ENCODE data around the gene DAPK2.

DAPK2 gene

DNA sequence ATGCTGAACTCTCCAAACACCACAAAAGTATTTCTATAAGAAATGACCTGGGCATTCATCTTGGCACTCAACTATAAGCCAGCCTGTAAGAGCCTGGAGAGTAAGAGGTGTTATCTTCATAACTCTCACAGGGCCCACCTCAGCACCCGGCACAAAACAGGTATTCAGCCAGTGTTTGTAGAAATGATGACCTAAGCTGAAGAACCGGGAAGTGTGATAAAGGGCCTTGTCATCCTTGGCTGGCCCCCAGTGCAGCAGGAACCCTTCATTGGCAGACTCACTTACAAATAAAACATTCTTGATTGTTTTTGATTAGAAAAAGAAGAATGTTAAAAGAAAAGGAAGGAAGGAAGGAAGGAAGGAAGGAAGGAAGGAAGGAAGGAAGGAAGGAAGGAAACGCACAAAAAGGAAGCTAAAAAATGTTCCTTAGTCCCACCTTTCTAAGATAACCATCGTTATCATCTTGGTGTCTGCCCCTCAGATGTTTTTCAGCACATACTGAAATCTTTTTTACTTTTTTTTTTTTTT lies 52.1 kb downstream of the DAPK2 start:
- DNase-seq: no peak

DNA sequence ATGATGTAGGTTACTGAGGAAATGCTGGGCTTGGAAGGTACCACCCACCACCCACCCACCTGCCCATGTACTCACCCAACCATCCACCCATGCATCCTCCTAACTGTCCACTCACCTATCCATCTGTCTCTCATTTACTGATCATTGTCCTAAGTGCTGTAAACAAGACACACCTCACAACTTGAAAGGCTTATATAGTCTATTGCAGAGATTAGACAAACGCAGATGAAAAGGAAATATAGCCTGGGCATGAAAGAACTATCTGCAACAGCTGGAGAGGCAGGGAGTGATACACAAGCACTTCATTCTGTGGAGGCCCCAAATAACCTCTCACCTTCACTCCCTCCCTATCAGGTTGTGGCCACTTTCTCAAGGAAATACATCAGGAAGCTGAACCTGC lies 54.0 kb downstream of the DAPK2 start:
- no peak for DNase-seq

DNA sequence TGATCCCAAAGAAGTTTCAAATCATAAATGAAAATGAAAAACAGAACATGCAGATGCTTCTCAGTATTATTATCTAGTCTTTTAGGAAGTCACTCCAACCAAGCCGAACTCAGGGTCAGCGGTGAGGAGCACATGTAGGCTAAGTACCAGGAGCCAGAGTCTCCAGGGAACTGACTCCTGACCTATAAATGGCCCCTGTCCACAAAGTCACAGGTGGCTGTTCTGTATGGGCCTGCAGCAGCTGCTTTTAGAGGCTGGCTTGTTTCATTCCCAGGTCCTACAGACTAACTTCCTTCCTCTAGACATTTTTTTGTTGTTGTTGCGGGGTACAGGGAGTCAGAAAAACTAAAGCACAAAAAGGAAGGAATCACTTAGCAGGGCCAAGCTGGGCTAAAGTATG lies 54.6 kb downstream of the DAPK2 start:
- no peak for DNase-seq

DNA sequence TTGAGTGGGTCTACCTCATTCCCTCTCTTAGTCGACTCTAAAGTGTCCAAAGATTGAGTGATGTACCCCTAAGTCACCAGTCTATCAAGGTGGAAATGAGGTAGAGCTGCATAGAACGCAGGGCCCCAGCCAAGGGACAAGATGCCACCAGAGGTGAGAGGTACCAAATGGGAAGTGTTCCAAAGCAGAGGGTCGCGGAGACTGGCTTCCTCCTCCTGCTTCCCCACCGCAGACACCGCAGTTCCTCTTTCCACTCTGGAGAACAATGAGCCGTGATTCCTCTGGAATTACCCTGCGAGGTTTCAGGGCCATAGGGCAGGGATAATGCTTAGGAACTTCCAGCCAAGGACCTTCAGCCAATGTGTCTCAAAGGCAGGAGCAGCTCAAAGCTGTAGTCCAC lies 55.8 kb downstream of the DAPK2 start:
- no peak for DNase-seq

DNA sequence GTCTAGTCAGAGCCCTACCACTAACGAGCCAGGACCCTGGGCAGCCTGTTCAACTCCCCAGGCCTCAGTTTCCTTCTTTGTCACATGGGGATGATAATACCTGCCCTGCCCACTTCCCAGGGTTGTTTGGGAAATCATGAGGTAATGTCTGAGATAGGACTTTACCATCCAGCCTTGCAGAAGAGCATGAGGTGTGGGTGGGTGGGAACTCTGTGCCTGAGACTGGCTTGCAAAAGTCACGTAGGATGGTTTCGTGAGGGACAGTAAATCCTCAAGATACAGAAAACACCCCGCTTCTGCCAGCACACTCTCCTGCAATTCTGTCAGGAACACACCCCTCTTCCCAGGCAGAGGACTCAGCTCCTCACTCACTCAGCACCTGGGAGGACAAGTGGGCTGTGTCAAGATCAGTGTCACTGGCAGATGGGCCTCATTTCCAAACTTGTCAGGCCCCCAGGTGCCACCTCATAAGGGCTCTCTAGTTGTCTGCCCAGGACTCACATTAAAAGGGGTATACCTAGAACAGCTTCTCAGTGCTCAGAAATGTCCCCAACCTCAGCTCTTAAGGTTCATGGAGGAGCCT lies 58.4 kb downstream of the DAPK2 start:
- DNase-seq: no peak

DNA sequence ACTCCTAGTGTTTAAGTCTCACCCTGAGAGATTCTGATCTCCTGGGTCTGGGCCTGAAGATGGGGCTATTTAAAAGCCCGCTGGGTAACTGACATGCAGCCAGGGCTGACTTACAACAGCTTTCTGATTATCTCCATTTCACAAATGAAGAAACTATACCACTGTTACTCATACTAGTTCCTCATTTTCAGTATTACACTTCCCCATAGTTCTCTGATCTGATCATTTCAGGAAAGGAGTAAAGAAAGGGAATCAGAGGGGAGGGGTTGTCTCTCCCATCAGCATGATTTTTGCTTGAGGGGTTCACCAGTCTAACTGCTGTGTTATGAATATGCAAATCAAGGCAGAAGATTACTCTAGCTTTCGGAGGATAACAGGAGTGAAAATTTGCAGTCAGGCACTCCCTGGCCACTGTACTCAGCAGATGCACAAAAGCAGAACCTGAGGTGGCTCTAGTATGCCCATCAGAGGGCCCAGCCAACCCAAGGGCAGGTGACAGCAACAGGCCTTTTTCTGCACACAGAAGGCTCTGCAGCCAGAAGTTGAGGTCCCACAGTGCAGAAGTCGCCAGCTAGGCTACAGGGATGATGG lies 59.4 kb downstream of the DAPK2 start:
- DNase-seq: no peak

DNA sequence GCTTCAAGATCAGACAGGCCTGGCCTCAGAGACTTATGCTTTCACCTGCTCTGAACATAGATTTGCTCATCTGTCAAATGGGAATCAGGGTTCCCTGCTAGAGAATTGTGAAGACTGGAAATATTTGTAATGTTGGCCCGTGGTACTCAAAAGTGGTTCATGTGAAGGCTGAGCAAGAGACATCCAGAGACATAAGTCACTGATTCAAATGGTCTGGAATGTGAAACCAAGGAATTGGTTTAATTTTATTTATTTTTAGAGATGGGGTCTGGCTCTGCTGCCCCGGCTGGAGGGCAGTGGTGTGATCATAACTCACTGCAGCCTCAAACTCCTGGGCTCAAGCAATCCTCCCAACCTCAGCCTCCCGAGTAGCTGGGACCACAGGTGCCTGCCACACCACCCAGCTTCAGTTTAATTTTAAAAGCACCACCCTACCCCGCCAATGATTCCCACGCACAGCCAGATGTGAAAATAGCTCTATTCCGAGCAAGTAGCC lies 60.1 kb downstream of the DAPK2 start:
- no peak for DNase-seq

DNA sequence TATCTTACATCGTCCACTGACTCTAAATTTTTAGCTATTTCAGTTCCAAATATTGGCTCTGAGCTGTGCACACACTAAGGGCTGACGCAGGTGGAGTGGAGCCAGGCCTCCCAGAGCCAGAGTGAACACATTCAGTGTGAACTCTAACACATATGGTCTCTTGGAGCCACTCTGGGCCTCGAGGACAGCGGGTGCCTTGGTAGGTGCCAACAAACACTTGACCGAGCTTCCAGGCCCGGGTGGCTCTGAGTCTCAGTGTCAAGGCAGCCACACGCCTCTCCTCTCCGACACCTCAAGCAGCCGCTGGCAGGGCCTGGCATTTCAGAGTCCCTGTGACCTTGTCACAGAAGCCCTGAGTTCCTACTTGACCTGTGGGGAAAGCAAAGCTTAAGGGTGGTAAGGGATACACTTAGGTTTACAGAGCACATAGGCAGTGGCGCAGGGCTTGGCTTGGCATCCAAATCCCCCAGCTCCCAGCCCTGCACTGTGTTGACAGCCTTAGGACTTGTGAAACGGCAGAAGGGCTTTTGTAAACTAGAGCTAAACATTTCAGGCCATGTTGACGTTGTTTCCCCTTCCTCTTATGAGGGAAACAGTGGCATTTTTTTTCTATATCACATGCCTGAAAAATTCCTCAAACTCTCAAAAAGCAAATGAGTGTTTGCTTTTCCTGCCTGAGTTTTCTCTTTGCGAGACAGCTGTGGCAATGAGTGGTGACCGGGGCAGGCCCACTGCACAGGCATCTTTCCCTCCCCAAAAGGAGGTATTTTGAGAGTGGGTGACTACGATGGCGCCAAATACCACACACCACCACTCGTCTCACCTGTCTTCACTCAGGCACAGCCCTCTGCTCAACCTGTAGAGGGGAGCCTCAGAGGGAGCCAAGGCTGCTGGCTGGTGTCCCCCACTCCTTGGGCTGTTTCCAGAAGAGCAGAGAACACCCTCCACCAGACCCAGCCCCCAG lies 60.8 kb downstream of the DAPK2 start:
- DNase-seq: no peak

DNA sequence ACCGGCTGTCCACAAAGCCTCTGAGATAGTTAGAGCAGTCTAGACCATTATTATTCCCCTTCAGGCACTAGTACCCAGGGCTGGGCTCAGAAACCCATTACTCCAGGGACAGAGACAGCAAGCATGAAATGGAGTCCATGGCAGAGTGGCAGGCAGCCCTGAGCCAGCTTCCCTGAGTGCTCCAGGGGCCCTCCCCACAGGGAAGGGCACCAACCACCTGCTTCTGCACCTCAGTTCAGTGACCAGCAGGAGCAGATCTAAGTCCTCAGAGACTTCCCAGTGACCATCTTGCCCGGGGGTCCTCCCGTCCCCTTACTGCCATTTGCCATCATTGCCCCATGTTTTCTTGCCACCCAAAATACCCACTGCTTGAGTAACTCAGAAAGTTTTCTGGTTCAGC lies 62.0 kb downstream of the DAPK2 start:
- DNase-seq: no peak

DNA sequence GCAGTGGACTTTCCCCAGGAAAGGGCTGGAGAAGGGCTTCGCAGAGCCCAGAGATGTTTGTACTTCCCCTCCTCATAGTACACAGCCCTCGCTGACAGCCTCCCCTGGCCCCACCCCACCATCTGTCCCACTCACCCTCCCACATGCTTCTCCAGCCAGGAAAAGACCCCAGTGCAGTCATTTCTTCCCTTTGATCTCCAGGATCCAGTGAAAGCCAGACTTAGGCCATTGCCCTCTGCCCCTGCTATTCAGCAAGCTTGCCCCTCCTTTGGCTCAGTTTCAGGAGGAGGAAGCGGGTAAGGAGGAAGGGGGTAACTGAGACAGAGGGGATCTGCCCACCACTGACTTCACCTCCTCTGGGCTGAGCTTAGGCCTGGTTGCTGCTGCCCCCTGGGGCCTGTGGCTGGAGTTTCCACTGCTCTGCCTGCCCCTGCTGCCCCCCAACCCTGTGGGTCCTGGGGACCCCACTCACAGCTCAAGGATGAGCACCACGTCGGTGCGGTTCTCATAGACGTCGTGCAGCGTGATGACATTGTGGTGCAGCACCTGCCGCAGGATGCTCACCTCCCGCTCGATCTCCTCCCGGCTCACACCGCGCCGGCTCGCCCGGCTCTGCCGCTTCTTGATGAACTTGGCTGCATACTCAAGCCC lies 63.1 kb downstream of the DAPK2 start:
- no peak for DNase-seq

DNA sequence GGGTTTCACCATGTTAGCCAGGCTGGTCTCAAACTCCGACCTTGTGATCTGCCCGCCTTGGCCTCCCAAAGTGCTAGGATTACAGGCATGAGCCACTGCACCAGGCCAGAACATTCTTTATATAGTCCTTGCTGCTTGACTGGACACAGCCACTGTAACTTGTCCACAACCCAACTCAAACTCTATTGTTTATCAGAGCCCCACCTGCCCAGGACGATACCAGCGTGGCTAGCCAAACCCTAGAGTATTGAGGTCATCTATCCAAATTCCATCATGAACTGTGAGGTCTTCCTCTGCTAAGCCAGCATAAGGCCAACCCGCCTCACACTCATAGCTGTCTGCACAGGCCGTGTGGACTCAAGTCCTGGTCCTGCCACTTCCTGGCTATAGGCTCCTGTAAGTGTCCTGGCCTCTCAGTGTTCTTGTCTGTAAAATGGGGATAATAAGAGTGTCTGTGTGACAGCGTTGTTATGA lies 63.9 kb downstream of the DAPK2 start:
- no peak for DNase-seq

DNA sequence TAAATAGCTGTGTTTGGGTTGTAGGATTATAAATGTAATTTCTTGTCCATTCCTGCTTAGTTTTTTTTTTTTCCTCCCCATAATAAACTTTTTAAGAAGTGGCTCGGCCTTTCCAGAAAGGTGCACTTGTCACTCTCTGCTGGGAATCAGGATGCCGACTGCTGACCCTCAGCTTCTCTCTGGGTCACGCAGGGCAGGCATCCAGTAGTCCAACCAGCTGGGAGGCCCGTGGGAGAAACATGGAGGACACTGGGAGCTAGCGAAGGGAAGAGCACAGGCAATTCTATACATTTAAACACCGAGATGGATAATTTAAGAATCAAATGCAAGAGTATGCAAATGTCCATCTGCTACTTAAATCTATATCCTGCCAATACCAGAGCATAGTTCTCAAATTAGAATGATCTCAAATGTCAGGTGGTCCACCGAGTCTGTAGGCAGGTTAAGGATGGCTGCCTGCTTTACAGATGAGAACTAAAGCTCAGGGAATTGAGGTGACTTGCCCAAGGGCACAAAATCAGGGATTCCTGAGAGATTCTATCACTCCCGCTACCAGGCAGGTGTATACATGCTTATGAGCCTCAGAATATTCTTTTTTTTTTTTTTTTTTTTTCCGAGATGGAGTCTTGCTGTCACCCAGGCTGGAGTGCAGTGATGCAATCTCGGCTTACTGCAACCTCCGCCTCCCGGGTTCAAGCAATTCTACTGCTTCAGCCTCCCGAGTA lies 64.5 kb downstream of the DAPK2 start:
- no peak for DNase-seq

DNA sequence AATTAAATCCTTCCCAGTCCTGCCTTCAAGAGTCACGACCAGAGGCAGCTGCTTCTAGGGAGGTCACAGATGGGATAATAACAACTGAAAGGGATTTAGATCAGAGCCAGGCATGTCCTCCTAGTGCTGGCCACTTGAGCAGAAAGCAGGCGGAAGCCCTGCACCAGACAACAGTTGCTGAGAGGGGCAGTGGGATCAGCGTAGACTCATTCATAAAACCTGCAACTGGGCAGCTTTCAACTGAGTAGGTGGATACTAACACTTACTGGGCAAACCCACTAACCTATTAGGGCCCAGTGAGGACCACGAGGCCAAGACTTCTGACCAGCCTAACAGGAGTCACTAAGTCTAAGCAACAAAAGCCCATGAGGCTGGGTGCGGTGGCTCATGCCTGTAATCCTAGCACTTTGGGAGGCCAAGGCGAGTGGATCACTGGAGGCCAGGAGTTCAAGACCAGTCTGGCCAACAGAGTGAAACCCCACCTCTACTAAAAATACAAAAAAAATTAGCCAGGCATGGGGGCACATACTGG lies 67.0 kb downstream of the DAPK2 start:
- DNase-seq: no peak

DNA sequence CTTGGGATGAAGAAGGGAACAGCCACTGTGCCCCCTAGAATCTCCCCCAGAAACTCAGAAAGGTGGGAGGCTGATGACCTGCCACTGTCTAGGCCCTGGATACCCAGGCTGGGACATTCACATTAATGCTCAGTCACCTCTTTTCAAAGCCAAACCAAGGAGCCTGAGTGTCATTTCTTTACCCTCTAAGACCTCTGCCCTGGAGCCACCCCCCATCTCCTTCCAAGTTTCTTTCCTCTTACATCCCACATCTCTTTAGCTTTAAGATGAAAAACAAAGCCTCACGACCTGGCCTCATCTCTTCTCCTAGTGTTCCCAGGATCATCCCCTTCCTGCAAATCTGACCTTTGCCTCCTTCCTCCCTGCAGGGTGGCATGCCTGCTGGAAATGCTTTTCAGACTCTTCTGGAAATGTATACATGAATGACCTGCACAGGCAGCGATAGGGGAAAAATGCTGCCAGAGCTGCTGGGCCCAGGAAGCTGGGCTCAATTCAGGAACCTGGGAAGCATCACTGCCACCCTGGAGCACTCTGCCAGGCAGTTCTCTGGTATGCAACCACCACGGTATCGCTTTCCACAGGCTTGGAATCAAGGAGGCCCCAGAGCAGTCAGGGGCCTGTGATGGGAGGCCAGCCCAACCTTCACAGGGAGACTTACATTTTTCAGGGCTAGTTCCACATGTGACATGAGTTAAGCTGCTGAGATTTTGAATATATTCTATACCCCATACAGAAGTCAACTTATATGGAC lies 67.6 kb downstream of the DAPK2 start:
- no peak for DNase-seq

DNA sequence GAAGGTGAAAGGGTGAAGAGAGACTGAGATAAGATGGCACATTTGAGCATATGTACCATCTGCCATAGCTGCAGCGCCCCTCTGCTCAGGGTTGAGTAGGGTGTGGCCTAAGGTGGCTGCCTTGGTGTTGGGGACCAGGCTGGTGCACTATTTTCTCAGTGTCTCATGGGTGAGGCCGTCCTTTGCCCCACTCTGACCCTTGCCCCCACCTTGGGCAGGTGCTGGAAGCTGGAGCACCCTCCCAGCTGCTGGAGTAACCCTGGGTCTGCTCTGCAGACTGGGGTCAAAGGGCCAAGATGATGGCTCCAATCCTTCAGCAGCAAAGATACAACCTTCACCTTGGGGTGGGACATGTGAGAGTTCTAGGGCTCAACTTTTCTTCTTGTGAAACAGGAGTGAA lies 69.2 kb downstream of the DAPK2 start:
- DNase-seq: no peak

DNA sequence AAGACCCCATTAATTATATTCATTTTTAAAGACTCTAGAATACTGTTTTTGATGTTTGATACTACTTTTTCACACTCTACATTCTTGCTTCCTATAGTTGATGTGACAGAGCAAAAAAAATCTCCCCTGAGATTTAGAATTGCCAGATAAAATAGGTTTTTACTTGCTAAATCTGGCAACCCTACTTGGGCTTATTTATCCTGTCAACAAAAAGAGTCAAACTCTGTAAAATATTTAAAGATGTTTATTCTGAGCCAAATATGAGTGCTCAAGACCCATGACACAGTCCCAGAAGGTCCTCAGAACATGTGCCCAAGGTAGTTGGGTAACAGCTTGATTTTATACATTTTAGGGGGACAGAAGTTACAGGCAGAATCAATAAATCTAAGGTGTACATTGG lies 72.3 kb downstream of the DAPK2 start:
- no peak for DNase-seq

DNA sequence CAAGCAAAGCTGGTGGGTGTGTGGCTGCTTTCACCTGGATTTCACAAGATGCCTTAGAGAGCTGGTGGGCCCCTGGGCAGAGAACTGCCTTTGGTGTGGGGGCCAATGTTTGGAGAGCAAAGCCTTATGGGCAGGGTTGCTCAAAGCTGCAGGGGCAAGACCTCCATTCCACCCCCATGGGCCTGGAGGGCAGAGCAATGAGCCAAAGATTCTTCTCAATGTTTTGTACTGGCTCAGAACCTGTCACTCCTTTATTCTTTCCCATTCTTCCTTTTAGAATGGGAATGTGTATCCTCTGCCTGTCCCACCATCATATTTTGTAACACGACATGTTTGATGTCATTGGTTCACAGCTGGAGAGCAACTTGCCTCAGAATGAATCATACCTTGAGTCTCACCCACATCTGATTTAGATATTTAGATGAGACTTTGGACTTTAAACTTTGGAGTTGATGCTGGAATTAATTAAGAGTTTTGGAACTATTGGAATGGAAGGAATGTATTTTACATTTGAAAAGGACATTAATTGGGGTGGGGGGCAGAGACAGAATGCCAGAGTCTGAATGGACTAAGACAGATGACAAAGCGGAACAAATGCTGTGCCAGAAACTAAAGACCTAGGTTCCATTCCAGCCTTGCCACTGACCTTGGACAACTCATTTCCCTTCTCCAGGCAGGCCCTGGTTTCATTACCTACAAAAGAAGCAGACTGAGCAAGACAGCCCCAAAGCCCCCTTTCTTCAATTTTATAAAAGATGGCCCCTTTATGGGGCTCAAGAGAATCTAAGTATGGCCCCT lies 72.9 kb downstream of the DAPK2 start:
- peak; percentile 91 for DNase-seq

DNA sequence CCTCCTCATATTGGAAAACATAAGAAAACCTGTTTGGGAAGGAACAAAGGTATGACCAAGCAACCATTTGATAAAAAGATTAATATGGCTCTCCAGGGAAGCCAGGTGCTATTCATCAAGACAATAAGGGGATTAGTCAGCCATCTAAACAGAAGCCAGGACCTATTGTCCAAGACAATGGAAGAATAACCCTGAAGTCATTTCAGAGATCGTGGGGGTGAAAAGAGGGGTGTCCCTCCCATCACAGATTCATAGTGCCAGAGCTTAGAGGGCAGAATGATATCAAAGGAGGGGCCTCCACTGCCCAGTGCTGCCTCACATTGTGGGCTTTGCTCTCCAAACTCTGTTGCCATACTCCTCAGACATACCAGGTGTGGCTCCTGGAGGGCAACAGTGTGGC lies 73.5 kb downstream of the DAPK2 start:
- no peak for DNase-seq

DNA sequence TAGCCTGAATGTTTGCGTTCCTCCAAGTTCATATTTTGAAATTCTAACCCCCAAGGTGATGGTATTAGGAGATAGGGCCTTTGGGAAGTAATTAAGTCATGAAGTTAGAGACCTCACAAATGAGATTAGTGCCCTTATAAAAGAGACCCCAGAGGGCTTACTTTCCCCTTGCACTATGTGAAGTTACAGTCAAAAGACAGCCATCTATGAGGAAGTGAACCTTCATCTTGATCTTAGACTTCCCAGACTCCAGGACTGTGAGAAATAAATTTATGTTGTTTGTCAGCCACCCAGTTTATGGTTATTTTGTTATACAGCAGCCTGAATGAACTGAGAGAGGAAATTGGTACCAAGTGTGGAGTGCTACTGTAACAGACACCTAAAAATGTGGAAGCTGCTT lies 74.4 kb downstream of the DAPK2 start:
- no peak for DNase-seq

DNA sequence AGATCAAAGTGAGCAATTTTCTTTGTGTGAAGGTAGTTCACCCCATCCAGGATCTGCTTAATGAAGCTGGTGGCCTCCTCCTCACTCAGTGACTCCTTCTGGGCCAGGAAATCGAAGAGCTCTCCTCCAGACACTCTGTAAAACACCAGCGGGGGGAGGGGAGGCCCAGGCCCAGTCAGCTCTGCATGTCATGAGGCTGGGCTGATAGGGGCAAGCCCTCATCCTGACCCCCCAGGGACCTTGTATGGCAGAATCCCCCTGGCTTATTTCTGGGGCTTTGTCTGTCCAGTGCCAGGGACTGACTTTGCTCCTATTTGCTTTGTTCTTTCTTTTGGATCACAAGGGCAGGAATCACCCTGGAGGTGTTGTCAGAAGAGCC lies 74.9 kb downstream of the DAPK2 start:
- DNase-seq: no peak

Data from fibroblast of upper back skin (primary cell).